Adrenal gland (tissue), 5 donors: ENCODE results near the gene CYBA.

ENCODE experiments used
- CTCF ChIP-seq, 6 experiments: fragments of 450-650 bp in 4 of 6; fragments of 200-600 bp in 2 of 6; sonication (generic) in 1 of 6; IDR thresholded peaks; 1 replicate in 5 of 6; 2 replicates in 1 of 6; pipeline versions ENCODE4 v1.5.1 to v1.8.0; 2016 to 2021; ENCODE audit warnings: antibody characterized with exemption in 6 of 6, mild to moderate bottlenecking in 2 of 6, moderate library complexity in 1 of 6
- POLR2A ChIP-seq, 2 donors: fragments of 450-650 bp; IDR thresholded peaks; one replicate each; pipeline ENCODE4 v1.6.1; 2017; ENCODE audit warnings: antibody characterized with exemption in 2 of 2, mild to moderate bottlenecking in 2 of 2, moderate library complexity in 1 of 2
- donor health status: DM: no; HTN: no; CAD: no.

DNA sequence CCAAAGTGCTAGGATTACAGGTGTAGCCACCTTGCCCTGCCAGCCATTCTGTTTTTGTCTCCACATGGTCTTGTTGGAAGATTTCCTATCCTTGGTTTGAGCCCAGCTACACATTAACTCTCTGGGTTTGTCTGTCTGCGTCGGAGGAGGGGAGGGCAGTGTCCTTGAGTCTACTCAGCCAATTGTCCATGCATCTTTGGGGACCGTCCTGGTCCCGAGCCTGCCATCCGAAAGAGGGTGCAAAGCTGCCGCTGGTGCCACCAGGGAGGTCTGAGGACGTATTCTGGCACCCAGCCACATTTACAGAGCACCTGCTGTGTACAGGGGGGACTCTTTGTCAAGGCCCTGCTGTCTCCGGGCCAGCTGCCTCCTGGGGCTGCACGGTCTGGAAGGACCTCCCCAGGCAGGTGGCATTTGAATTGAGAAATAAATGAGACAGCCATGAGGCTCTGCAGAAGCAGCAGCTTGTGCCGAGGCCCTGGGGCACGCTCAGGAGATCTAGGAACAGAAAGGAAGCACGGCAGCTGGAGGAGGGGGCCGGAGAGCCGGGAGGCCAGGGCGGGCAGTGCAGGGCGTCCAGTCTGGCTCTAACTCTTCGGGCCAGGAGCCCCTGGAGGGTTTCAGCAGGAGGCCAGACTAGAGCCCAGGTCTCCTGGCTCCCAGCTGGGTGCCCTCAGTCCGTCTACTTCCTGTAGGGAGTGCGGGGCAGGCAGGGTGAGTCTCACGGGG, 1.5 kb downstream of the CYBA start:
- TF ChIP-seq POLR2A (IDR thresholded peaks at IDR 0.05) (no peak), CTCF (IDR thresholded peaks at IDR 0.05) (no peak)
